ENCODE measurements around the gene B3GNT8. TPM values are rescaled to one million over a fixed set of nuclear protein-coding genes. Genes with fewer than 3 reads are reported as not detected.

Gene B3GNT8
- total RNA-seq, 1 donor from 2014 or later: 4.6 TPM

- no peak overlapping the region for H3K27ac Mint-ChIP-seq
- no peaks in the 10 kb centered on the region for H3K36me3 Mint-ChIP-seq (ENCODE audit: insufficient read depth)
- peaks cover 43% of the 10 kb centered on the region for H3K27me3 Mint-ChIP-seq
- TF ChIP-seq CTCF (IDR thresholded peaks at IDR 0.05; ENCODE audit: unreplicated experiment): no peak
- no peaks in the 10 kb centered on the region for H3K9me3 Mint-ChIP-seq (ENCODE audit: low read depth)
- H3K4me3 Mint-ChIP-seq (ENCODE audit: low read depth): no peak overlapping the region
- H3K4me1 Mint-ChIP-seq (ENCODE audit: low read depth): peaks cover 2% of the 10 kb centered on the region
- no peak for DNase-seq (ENCODE audit: low spot score, unreplicated experiment)
Measured at GRCh38 chr19:41447732-41448332, 20.7 kb upstream of the B3GNT8 start.

DNA sequence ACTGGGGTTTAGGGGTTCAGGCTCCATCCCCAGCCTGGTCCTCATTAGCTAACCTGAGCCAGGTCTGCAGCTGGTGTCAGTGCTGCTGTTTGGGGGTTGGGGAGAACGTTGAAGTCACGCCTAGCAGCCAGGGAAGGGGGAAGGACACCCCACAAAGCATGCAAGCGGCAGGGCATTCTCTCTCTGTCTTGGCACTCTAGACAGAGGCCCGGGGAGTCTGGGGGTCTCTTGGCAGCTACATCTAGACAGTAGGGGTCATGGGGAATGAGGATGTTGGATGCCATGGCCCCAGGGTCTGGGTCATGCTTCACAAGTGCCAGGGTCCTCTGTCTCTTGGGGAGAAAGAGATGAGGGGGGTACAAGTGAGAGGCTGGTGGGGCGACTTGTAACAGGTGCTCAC lies 18.4 kb upstream of the B3GNT8 start:
- peaks cover 43% of the 10 kb centered on the region for H3K27me3 Mint-ChIP-seq
- H3K4me3 Mint-ChIP-seq (ENCODE audit: low read depth): no peak overlapping the region
- TF ChIP-seq CTCF (IDR thresholded peaks at IDR 0.05; ENCODE audit: unreplicated experiment): no peak
- H3K27ac Mint-ChIP-seq: no peak overlapping the region
- no peaks in the 10 kb centered on the region for H3K36me3 Mint-ChIP-seq (ENCODE audit: insufficient read depth)
- H3K4me1 Mint-ChIP-seq (ENCODE audit: low read depth): peaks cover 2% of the 10 kb centered on the region
- H3K9me3 Mint-ChIP-seq (ENCODE audit: low read depth): no peaks in the 10 kb centered on the region
- no peak for DNase-seq (ENCODE audit: low spot score, unreplicated experiment)

- Mint-ChIP-seq H3K4me1 (ENCODE audit: low read depth) (no peaks in the 10 kb centered on the region), H3K36me3 (ENCODE audit: insufficient read depth) (no peaks in the 10 kb centered on the region), H3K9me3 (ENCODE audit: low read depth) (no peaks in the 10 kb centered on the region), H3K27ac (no peak overlapping the region), H3K4me3 (ENCODE audit: low read depth) (no peak overlapping the region), H3K27me3 (peaks cover 35% of the 10 kb centered on the region)
- no peak for TF ChIP-seq CTCF (IDR thresholded peaks at IDR 0.05; ENCODE audit: unreplicated experiment)
- DNase-seq (ENCODE audit: low spot score, unreplicated experiment): no peak
Measured at GRCh38 chr19:41443813-41444455, 16.8 kb upstream of the B3GNT8 start.

DNA sequence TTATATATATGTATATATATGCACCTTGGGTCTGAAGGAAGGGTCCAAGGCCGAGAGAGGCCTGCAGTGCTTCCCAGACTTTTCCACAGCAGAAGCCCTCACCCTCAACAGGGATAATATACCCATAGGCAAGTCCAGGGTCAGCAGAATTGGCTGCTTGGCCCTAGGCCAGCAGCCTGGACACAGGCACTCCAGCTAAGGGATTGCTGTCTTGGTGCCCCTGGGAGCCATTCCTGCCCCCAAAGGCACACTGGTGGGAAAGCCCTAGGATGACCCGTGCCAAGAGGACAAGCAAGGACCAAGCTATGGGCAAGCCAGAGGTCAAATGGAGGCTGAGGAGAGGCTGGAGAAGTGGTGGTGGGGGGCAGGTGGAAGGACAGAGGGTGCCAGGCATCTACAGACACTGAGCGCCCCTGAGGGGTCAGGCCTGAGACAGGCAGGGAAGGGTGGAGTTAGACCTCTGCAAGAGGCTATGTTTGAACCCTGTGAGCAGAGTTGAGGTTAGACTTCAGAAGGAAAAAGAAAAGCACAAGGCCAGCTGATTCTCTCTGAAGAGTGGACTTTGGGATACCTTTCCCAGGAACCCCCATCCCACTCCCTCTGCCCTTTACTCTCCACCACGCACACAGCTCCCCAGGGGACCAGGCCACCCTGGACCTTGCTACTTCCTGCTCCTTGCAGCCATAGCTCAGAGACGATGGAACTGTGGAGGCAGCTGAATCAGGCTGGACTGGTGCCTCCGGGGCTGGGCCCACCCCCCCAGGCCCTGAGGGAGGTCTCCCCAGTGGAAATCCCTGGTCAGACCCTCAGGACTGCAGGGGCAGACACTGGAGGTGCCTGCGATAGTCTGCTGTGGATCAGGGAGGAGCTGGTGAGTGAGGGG lies 15.5 kb upstream of the B3GNT8 start, which contains the start of gene ERICH4:
ERICH4 (plus strand) TSS at position 684 of the 883 bp plus-strand sequence; CDS start at position 698, 14 bp downstream.
- Mint-ChIP-seq H3K9me3 (ENCODE audit: low read depth) (no peaks in the 10 kb centered on the region), H3K36me3 (ENCODE audit: insufficient read depth) (peaks cover under 1% of the 10 kb centered on the region), H3K27ac (no peak within 1 kb of the TSS), H3K27me3 (peaks cover 29% of the 10 kb centered on the region), H3K4me3 (ENCODE audit: low read depth) (no peak within 1 kb of the TSS), H3K4me1 (ENCODE audit: low read depth) (no peaks in the 10 kb centered on the region)
- no peak for TF ChIP-seq CTCF (IDR thresholded peaks at IDR 0.05; ENCODE audit: unreplicated experiment)
- DNase-seq (ENCODE audit: low spot score, unreplicated experiment): no peak

GRCh38 chr19:41441321-41441945 lies 14.3 kb upstream of the B3GNT8 start:
- H3K27ac Mint-ChIP-seq: no peak overlapping the region
- H3K27me3 Mint-ChIP-seq: peaks cover 21% of the 10 kb centered on the region
- no peaks in the 10 kb centered on the region for H3K4me1 Mint-ChIP-seq (ENCODE audit: low read depth)
- no peak for DNase-seq (ENCODE audit: low spot score, unreplicated experiment)
- H3K4me3 Mint-ChIP-seq (ENCODE audit: low read depth): no peak overlapping the region
- no peaks in the 10 kb centered on the region for H3K9me3 Mint-ChIP-seq (ENCODE audit: low read depth)
- H3K36me3 Mint-ChIP-seq (ENCODE audit: insufficient read depth): peaks cover 2% of the 10 kb centered on the region
- TF ChIP-seq CTCF (IDR thresholded peaks at IDR 0.05; ENCODE audit: unreplicated experiment): no peak

Measured in progenitor cell of endocrine pancreas (in vitro differentiated cells).